K562 (cell line): ENCODE results near the gene ALDH16A1. TPM values are rescaled to one million over a fixed set of nuclear protein-coding genes. Genes with fewer than 3 reads are reported as not detected.

Experiments
- COPS2 ChIP-seq: fragments of 450-650 bp; conservative IDR thresholded peaks from 2 replicates; pipeline ENCODE4 v1.6.1; 2016; ENCODE audit warnings: mild to moderate bottlenecking, moderate library complexity
- HEY1 ChIP-seq: fragments of 250-450 bp; sonication (Bioruptor Pico); IDR thresholded peaks from 2 replicates; pipeline ENCODE4 v1.5.0; 2020; ENCODE audit warnings: mild to moderate bottlenecking, moderate library complexity, borderline replicate concordance
- HMG20A ChIP-seq: fragments of 450-650 bp; formaldehyde crosslinking; conservative IDR thresholded peaks from 2 replicates; pipeline ENCODE4 v1.4.0; 2020; ENCODE audit warnings: mild to moderate bottlenecking, mixed read lengths
- MTF1 ChIP-seq: fragments of 250-450 bp; sonication (Bioruptor Pico); IDR thresholded peaks from 2 replicates; pipeline ENCODE4 v1.9.0; 2021; ENCODE audit warnings: moderate library complexity, mild to moderate bottlenecking, inconsistent platforms, borderline replicate concordance
- MYNN ChIP-seq, 2 experiments: sonication (generic); formaldehyde crosslinking in 1 of 2; IDR thresholded peaks; 2 replicates each; pipeline versions ENCODE4 v1.5.0 to v1.6.1; 2016 to 2020; ENCODE audit warnings: antibody characterized with exemption in 1 of 2, missing genetic modification reagents in 1 of 2
- NCOR1 ChIP-seq: fragments of 450-650 bp; IDR thresholded peaks from 2 replicates; pipeline ENCODE4 v1.6.1; 2016; ENCODE audit warnings: mild to moderate bottlenecking, moderate library complexity
- RCOR1 ChIP-seq, 2 experiments: IDR thresholded peaks; 2 replicates each; pipeline ENCODE4 v1.6.1; 2012; ENCODE audit warnings: low read depth in 2 of 2, low read length in 2 of 2, borderline replicate concordance in 1 of 2, improper control_type of control experiment in 1 of 2
- RERE ChIP-seq: sonication (generic); formaldehyde crosslinking; IDR thresholded peaks from 2 replicates; pipeline ENCODE4 v1.8.0; 2023; ENCODE audit warnings: missing genetic modification reagents, mild to moderate bottlenecking, borderline replicate concordance
- SMARCA5 ChIP-seq: fragments of 450-650 bp; IDR thresholded peaks from 2 replicates; pipeline ENCODE4 v1.6.1; 2016
- SRF ChIP-seq, 2 experiments: fragments of 250-450, 450-650 bp in 1 of 2; sonication (Bioruptor Pico) in 1 of 2; sonication (generic) in 1 of 2; formaldehyde crosslinking; IDR thresholded peaks; 2 replicates each; pipeline versions ENCODE4 v1.5.0 to v1.5.1; 2020 to 2022; ENCODE audit warnings: mild to moderate bottlenecking in 1 of 2, missing genetic modification reagents in 1 of 2
- TRIM25 ChIP-seq: fragments of 450-650 bp; IDR thresholded peaks from 2 replicates; pipeline ENCODE4 v1.7.0; 2016; ENCODE audit warnings: borderline replicate concordance
- ZBTB11 ChIP-seq, 3 experiments: fragments of 200-800 bp in 1 of 3; fragments of 250-450 bp in 1 of 3; fragments of 450-650 bp in 1 of 3; sonication (Bioruptor Pico) in 1 of 3; sonication (Bioruptor generic) in 1 of 3; formaldehyde crosslinking in 1 of 3; IDR thresholded peaks; 2 replicates each; pipeline versions ENCODE4 v1.6.1 to v1.8.0; 2016 to 2022; ENCODE audit warnings: mild to moderate bottlenecking in 2 of 3, missing genetic modification characterization in 2 of 3, missing compliant biosample characterization in 1 of 3, moderate library complexity in 1 of 3
- ZNF431 ChIP-seq: sonication (generic); formaldehyde crosslinking; IDR thresholded peaks from 2 replicates; pipeline ENCODE4 v1.8.0; 2022; ENCODE audit warnings: mild to moderate bottlenecking, missing genetic modification reagents
- polyA plus RNA-seq, 8 experiments: library from polyadenylated mRNA; depleted of rRNA in 4 of 8; stranded (reverse) in 5 of 8; unstranded in 3 of 8; fragments of >200 nt; fragmentation: Nextera tagmentation in 2 of 8; fragmentation: Illumina TruSeq in 1 of 8; extraction: Ambion mirVana in 2 of 8; extraction: Trizol in 1 of 8; gene quantifications; 2 replicates each; pipeline versions ENCODE4 v1.2.1 to v1.2.3, GENCODE V29; 2011 to 2014; ENCODE audit warnings: inconsistent platforms in 1 of 8, missing spikeins in 1 of 8
- total RNA-seq, 7 experiments: library from RNA; depleted of rRNA in 6 of 7; stranded (reverse); fragments of >200 nt in 6 of 7; fragmentation: Illumina TruSeq in 2 of 7; extraction: Trizol in 2 of 7; gene quantifications; 2 replicates each; pipeline versions ENCODE4 v1.2.1 to v1.2.3, GENCODE V29; 2011 to 2021; ENCODE audit warnings: low replicate concordance in 1 of 7

The ALDH16A1 gene
- total and polyA plus RNA-seq, 9 of the 15 experiments (the other 6 are each of a cell fraction or from before 2014, with no cell fraction given): 2.2 to 52.2 (median 7.6) TPM

GRCh38 chr19:49423071-49423984, 29.7 kb upstream of the ALDH16A1 start, which contains the start of gene PTH2 (continued):
- TF ChIP-seq TRIM25: 0 out of 2 replicates have a peak, but pooled peaks have one; percentile 32
- TF ChIP-seq MTF1 (CRISPR knock-in tag): no peak
- no peak for TF ChIP-seq SMARCA5
- no peak for TF ChIP-seq COPS2
- TF ChIP-seq SRF (CRISPR knock-in tag; IDR thresholded peaks at IDR 0.05): no peak
- no peak for TF ChIP-seq RERE
- no peak for TF ChIP-seq RCOR1 (IDR thresholded peaks at IDR 0.05; ENCODE audit: borderline replicate concordance in 1 of 2, low read depth in 2 of 2, low read length in 2 of 2)
- no peak for TF ChIP-seq ZNF431 (CRISPR knock-in tag)
- TF ChIP-seq HEY1: no peak
- no peak for TF ChIP-seq MYNN (IDR thresholded peaks at IDR 0.05)
- TF ChIP-seq MYNN (CRISPR knock-in tag; IDR thresholded peaks at IDR 0.05): no peak
- TF ChIP-seq ZBTB11 (CRISPR knock-in tag; IDR thresholded peaks at IDR 0.05): no peak
- no peak for TF ChIP-seq HMG20A
- TF ChIP-seq NCOR1: no peak
